ENCODE results near the gene COPS7A.
A peak's percentile ranks its signal among the peaks of the same experiment; 100 is the strongest.

COPS7A gene, protein sequence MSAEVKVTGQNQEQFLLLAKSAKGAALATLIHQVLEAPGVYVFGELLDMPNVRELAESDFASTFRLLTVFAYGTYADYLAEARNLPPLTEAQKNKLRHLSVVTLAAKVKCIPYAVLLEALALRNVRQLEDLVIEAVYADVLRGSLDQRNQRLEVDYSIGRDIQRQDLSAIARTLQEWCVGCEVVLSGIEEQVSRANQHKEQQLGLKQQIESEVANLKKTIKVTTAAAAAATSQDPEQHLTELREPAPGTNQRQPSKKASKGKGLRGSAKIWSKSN

DNA sequence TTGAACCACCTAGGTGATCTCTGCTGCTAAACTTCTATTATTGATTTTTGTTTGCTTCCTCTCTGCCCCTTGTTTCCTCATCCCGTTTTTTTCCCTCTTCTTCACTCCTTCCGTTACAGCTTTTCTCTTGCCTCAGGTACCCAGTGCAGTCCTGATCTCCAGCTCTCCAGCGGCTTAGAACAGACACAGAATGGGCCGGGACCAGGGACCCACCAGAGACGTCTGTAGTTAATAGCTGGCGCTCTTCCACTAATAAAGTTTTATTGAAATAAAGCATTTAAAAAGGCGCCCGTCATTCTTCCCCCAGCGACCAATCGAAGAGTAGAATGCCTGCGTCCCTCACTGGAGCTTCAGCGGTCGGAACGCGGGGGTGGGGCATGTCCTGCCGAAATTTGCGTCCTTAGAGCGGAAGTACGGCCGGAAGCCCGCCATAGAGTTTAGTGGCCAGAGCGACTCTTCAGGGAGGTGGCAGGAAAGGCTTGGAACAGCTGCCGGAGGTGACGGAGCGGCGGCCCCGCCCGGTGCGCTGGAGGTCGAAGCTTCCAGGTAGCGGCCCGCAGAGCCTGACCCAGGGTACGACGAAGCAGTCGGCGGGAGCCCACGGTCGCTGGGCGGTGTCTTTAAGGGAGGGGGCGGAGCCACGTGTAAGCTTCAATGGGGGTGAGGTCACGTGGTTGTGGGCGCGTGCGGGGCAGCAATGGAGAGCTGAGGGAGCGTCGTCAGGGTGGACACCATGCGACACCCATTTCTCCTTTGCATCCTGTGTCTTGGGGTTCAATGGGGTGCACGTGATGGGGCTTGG lies at the start of gene COPS7A:
Gene COPS7A (plus strand): TSS at position 440 of the 802 bp plus-strand sequence. CDS start 611 bp downstream, outside the sequence.
- peak; percentile 98 for DNase-seq (ENCODE audit: low spot score)

DNA sequence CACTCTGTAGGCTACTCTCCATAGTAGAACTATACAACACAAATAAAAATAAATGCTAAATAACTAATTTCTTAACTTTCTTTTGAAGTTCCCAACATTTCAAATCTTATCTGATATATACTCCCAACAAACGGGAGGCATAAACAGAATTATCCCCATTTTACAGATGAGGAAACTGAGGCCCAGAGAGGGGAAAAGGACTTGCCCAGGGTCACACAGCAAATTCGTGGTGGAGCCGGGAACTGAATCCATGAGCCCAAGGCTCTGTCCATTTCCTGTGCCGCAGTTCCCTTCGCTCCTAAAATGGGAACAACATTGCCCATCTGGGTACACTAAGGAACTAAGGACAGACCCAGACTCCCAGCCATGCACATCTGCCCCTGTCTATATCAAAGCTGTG lies 46.9 kb upstream of the COPS7A start:
- DNase-seq (ENCODE audit: low spot score): no peak

DNA sequence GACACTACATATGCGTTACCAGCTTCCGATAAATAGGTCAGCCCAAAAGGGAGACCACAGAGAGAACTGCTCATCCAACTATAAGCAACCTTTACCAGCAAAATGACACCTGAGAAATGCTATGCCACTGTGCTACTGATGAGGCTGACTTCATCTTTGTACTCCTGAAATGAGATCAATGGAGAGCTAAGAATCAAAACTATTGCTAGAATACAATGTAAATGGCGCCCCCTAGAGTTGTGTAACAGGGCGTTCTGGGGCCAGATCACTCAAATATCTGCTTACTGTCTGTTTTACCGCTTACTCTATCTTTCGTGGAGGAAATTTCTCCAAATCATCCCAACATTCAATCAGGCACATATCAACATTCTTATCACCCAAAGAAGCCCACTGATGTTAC lies 39.2 kb upstream of the COPS7A start:
- no peak for DNase-seq (ENCODE audit: low spot score)

DNA sequence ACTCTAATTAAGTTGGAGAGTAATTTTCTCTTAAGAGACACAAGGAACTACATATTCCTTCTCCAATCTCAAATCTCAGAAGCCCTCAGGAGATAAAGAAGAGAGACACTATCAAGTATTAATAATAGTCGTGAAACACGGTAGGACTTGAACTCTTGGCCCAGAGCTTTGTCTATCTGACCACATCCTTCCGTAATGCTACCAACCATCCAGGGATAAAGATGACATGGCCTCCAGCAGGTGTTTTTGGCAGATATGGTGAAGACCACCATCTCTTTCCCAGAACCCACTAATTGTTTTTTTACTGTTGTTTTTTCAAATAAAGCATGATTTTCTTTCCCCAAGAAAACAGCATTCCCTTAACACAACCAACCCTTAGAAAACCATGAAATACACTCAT lies 38.0 kb upstream of the COPS7A start:
- no peak for DNase-seq (ENCODE audit: low spot score)

DNA sequence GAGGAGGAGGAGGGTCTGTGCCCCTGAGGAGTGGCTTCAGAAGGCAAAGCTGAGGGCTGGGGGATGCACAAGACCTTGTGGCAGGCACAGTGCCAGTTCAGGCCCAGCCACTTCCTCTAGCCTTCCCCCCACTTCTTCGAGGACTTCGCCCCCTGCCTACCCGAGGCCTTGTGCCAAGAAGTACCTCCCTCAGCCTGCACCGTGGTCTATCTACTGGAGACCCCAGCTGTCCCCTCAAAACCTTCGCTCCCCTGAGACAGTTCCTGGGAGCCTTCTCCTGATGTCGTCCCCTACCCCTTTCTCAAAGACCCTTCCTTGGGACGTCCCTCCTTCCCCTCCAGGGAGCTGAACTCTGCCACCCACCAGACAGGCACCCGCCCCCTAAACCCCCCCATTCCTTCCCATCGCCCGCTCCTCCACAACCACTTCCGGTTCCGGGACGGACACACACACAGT lies 35.3 kb upstream of the COPS7A start:
- no peak for DNase-seq (ENCODE audit: low spot score)

DNA sequence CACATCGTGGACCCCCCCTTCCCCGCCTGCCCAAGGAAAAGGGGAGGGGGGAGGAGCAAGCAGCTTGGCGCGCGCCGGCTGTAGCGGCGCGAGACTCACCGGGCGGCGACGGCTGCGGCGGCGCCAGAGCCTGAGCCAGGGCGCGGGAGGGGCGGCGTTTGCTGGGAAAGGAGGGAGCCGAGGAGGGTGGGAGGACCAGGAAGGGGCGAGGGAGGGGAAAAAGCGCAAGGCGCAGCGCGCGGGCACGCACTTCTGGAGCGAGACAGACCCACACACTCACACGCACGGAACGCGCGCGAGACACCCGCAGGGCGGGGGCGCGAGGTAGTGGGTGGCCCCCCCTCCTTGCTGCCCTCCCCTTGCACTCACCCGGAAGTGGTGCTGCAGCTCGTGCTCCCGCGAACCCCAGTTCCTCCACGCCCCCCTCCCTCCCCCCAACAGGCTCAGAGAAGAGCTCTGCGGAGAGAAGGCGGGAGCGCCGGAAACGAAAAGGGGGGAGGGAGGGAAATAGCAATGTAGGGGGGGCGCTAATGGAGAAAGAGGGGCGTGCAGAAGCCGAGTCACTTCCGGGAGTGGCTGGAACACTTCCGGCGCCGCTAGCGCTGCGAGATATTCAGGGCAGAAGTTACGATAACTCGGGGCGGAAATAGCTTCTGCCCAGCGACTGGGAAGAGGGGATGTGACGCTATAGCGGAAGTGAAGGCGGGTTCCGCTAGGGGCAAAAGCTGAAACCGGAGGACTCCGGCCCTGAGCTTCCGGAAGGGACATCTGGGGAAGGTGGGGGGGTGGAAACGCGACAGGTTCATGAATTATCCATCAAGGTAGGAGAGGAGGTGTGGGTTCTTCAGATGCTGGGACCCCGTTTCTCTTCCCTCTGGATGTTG lies 34.6 kb upstream of the COPS7A start, which contains the start of gene ZNF384:
Gene ZNF384 (minus strand): TSS at position 377 of the 884 bp plus-strand sequence. CDS start 9,855 bp downstream, outside the sequence.
- DNase-seq (ENCODE audit: low spot score): peak; percentile 98

DNA sequence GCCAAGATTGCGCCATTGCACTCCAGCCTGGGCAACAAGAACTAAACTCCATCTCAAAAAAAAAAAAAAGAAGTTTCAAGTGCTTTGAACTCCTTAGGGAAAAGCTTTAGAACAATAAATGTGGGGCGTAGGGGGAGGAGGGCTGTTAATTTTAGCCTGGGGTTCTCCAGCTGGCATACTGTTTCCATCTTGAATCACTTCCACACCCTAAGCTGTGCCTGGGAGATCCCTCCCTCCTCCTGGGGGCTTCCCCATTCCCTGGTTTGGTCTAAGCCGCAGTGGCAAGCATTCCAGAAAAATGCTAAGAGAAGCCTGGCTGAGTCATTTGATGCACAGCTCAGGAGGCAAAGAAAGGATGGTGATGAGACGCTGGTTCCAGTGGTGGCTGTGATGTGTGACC lies 32.4 kb upstream of the COPS7A start:
- peak; percentile 44 for DNase-seq (ENCODE audit: low spot score)

DNA sequence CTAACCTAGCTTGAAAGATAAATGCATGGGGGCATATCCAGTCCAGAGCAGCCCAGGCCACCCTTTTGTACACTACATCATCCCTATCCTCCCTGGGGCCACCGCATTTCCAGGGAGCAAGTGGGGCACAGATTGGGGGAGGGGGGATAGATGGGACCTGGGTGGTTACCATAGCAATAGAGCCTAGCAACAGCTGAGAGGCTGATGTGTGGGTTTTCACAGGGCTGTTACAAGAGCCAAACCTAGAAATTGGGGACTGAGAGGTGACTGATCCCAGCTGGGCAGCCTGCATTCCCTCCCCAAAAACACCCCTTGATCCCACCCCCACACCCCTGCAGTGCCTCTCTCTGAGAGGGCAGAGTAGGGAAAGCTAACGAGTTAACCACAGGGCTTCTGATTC lies 31.0 kb upstream of the COPS7A start:
- no peak for DNase-seq (ENCODE audit: low spot score)

DNA sequence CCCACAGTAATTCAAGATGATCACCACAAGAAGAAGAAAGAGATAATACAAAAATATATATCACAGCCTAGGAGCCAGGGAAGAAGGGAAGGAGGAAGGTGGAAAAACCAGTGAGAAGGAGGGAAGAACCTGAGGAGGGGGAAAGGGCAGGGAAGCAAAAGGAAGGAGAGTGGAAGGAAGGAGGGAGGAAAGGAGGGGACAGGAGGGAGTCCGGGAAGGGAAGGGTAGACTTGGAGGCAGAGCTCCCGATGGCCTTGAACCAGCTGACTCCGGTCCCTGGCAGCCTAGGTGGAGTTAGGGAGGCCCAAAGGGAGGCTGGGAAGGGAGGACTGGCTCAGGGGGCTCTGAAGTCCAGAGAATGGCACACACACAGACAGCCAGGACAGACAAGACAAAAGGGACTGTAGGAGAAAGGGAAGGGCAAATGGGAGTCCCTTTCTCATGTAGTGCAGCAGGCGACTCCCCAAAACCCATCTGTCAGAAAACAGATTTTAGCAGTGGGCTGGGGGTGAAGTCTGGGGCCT lies 30.0 kb upstream of the COPS7A start:
- DNase-seq (ENCODE audit: low spot score): no peak

DNA sequence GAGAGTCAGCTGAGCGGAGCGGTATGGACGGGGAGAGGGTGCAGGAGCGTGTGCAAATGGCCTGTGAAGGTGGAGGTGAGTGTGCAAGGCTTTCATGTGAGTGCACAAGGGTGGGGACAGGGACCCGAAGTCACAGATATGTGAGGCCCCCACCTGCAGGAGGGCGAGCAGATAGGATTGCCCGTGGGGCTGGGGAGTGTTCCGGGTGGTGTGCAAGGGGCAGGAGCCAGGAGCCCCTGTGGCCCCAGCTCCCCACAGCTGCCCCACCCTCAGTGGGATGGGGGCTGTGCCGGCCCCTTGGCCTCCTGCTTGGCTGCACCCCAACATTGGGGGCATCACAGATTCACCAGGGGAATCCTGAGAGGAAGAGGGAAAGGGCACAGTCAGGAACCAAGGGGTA lies 29.1 kb upstream of the COPS7A start:
- DNase-seq (ENCODE audit: low spot score): no peak

DNA sequence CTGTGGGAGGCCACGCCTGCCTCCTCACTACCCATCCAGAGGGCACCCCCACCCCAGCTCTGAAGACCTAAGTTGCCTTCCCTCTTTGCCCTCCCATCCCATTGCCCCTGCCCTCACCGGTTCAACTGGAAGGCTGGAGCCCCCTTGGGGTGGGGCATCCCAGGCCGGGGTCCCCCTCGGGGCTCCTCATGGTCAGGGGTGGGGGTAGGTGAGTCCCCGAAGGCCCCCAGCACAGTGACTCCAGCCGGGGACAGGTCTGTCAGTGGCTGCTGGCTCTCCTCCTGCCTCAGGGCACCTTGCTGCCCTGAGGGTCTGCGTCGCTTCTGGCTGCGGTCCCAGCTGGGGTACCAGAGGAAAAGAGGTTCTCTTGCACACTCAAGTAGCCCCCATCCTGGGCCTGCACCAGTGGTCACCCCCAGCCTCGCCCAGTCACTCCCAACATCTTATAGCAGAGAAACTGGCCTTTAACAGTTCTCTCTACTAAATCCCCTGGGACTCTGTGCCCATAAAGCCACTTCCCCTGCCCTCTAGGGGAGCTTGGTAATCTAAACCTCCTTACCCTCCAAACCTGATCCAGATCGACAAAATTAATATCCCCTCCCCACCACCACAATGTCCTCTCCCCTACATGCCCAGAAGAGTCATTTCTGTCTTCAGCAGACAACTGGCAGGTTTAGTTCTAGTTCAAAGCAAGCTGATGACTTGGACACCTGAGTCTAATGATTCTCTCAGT lies 28.4 kb upstream of the COPS7A start:
- DNase-seq (ENCODE audit: low spot score): no peak

DNA sequence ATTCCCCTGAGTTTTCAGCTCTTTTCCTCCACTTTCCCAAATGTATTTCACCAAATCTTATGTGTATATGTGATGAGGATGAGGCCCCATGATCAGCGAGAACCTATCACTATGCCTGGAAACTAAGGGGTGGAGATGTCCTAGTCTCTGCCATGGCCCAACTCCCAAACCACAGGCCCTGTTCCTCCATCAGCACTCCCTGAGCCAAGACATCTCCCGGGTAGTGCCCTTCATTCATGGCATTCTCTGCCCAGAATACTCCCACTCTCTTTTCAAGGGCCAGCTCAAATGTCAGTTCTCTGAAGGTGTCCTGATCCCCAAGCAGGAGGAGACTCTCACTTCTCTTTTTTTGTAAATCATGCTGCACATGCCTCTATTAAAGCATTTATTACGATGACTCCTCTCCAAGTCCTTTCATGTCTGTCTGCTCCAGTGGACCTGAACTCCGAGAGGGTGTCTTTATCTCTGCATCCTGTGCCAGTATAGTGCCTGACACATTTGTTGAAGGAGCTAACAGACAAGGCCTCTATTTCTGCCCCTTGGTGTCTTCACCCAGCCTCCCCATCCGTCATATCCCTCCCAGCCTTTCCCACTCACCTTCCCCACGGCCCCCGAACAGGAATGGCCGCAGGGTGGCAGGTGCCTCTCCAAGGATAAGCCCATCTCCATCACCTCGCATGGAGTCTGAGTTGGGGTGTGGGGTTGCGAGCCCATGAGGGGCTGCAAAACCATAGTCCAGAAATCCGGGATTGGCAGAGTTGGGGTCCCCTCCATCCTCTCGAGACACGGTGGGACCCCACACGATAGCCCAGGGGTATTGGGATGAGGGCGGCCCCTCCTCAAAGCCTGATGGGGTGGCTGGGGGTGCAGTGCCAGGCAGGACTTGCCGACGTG lies 26.9 kb upstream of the COPS7A start:
- no peak for DNase-seq (ENCODE audit: low spot score)

DNA sequence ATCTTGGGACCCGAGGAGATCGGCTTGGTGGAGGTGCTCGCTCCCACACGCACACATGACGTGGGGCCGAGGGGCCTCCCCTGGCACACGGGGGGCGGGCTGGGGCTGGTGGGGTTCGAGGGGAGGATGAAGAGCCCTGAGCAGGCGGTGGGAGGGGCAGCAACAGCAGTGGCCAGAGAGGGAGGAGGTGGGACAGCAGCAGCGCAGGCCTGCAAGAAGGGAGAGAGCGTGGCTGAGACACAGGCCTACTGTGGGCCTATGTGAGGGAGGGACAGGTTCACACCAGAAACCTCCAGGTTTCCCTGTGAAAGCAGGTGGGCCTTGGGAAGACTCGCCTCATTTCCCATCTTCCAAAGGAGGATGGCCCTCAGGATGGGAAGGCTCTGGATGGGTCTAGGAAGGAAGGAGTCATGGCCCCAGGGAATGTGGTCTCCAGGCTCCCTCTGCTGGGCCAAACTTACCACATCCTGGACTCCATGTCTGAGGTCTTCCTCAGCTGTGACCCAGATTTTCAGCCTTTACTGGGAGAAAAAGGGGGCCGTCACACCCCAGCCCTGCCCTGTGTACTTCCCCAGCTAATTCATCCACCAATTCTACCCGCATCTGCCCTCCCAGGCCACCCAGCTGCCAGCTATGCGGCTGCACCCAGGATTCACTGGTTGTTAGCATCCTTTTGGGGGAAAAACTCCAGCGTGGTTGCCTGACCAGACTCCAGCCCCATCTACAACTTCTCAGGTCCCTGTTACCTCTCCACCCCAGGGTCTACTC lies 26.1 kb upstream of the COPS7A start:
- DNase-seq (ENCODE audit: low spot score): peak; percentile 88

DNA sequence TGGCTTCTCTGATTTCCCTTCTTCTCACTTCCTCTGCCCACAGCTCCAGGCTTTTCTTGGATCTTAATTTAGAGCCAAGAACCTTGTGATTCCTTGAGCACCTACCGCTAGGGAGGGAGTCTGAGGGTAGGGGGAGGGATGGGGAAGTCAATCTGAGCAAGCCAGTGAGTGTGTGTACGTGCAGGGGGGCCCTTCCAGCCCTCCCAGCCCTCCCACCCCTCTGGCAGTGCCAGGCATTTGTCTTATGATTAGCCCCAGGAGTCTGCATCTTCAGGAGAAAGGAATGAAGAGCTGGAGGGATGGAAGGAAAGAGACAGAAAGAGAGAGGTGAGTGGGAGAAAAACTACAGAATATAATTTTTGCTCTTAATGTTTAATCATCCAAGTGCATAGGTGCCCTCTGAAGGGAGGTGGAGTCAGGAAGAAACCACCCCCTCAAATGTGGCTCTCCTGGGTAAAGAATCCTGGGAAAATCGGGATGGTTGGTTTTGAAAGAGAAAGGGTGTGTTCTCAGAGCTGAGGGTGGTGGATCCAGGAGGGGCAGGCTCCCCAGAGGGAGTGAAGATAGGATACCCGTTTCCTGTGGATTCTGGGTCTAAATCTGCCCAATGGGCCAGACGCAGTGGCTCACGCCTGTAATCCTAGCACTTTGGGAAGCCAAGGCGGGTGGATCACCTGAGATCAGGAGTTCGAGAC lies 25.3 kb upstream of the COPS7A start:
- DNase-seq (ENCODE audit: low spot score): no peak

DNA sequence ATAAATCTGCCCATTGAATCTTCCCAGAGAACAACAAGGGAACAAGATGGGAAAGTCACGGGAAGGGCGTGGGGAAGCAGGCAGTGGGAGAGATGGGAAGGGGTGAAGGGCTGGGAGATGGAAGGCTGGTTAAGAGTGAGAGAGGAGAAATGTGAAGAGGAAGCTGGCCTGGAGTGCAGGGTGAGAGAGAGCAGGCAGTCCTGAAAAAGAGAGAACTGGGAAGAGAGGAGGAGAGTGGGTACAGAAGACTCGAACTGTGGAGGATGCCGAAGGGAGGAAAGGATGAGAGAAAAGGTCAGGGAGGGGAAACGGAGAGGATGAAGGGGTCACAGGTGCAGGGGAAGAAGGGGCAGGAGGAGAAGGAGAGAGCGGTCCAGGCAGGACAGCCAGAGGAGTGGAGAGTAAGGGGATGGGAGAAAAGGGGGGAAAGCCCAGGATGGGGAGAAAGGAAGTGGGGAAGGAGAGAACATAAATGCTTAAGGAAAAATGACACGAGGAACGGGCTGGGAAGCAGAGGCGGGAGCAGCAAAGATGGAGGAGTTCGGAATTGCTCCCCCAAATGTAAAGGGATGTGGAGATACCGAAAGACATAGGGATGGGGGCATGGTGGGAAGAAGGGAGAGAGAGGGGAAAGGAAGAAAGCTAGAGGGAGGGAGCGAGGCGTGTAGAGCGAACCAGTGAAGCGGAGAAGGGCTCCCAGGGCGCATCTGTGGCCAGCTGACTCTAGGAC lies 24.4 kb upstream of the COPS7A start:
- DNase-seq (ENCODE audit: low spot score): no peak

DNA sequence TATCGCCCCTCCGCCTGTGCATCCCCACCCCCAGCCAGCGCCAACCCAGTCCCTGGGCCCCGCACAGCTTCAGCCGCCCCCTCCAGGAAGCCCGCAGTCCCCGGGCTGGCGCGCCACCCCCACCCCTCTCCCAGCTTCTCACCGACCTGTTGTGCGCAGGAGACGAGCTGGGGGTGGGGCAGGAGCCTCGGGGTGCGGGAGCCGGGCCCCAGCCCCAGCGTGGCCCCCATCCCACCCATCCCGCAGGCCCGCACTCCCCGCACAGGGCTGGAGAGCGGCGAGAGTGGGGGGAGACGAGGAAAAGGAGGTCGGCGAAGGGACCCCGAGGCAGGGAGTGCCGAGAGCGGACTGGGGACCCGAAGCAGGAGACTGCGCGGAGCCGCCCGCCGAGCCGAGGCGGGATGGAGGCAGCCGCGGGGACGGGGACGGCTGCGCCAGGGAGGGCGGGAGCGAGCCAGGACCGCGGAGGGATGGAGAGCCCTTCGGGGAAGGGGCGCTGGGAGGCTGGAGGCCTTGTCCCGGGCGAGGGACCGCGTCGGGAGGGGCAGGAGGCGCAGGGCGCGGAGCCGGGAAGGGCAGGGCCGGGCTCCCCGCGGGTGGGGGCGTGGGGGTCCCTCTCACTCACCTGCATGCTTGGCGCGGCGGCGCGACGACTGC lies 23.7 kb upstream of the COPS7A start:
- peak; percentile 26 for DNase-seq (ENCODE audit: low spot score)

DNA sequence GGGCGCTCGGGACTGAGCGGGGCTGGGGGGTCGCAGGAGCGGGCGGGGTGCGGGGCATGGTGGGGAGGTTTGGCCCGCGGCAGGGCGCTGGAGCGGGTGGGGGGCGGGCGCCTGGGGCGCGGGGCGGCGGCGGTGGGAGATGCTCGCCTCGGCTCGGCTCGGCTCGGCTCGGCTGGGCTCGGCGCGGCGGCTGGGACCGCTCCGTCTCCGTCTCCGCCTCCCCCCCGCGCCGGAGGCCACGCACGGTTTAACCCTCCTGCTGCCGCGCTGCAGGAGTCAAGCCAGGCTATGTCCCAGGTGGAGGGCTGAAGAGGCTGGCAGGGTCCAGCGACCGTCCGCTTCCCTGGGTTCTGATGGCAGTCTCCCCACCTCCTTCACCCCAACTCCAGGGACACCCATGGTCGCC lies 23.2 kb upstream of the COPS7A start, which contains the start of gene PIANP:
Gene PIANP (minus strand): TSS at position 170 of the 406 bp plus-strand sequence. CDS start 2,754 bp downstream, outside the sequence.
- peak; percentile 60 for DNase-seq (ENCODE audit: low spot score)
